COR-L47 (cell line): ENCODE measurements around the gene TPRG1L.
A peak's percentile ranks its signal among the peaks of the same experiment; 100 is the strongest.

Experiments
- DNase-seq: peaks from one replicate; lab custom pipeline; 2025; lab: John Stamatoyannopoulos, UW

The TPRG1L gene

GRCh38 chr1:3645247-3645646, 20.4 kb downstream of the TPRG1L start:
- DNase-seq, result no peak

DNA sequence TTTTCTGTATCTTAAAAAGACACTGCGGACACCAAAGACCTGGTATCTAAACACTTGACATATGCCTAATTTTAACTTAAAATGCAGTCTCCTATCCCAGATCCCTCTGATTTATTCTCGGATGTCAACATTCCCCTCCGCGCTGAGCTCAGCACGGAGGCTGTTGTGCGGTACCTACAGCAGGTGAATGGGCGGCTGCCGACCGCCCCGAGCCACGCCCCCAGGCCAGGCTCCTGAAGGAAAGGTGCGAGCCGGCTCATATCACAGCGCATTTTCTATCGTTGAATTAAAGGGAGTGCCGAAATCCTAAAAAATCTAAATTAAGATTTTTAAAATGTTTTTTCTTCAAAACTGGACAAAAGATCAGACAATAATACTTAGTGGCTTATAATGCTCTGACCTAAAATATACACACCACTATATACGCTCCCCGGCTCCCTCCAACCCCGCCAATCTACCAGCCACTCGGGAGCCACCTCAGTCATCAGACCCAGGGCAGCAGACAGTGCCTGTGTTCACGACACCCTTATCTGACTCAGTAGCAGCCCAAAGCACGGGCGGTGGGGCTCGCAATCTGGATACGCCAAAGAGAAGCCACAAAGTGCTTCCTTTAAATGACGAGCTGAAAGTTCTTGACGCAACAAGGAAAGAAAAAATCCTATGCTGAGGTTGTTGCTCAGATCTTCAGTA, 21.0 kb downstream of the TPRG1L start:
- DNase-seq, result no peak

- DNase-seq, result no peak
These were observed 21.8 kb downstream of the TPRG1L start for GRCh38 chr1:3646596-3646995.

DNA sequence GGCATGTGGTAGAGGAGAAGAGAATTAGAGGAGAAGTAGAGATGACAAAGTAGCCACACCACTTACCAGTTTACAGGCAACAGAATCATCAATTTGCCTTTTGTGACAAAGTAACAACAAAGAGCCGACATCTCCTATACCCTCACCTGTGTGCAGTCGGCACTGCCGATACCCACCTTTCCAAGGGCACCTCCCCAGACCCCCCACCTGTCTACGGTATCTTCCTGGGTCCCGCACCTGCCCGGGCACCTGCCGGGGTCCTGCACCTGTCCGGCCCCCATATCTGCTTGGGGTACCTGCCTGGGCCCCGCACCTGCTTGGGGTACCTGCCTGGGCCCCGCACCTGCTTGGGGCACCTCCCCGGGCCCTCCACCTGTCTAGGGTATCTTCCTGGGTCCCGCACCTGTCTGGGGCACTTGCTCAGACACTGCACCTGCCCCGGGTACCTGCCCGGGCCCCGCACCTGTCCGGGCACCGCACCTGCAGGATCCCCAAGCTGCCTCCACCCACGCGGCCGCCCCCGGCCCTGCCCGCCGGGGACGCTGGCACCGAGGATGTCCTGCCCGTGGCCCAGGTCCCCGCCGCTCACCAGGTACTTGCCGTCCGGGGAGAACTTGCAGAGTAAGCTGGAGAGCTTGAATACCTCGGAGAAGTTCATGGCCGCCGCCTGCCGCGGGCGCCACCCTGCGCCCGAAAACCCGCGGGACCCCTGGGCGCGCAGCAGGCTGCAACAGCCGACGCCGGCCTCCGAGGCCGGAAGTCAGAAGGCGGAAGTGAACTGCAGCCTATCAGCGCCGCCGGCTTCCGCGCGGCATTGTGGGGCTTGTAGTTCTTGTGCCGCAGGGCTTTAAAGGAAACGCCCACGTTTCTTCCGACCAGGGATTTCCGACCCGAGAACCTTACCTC, 24.8 kb downstream of the TPRG1L start, which contains the start of gene WRAP73:
TSS of gene WRAP73 (minus strand) at position 762 of the 906 bp plus-strand sequence. CDS start at position 658, 104 bp downstream.
- DNase-seq, result peak; percentile 87

DNA sequence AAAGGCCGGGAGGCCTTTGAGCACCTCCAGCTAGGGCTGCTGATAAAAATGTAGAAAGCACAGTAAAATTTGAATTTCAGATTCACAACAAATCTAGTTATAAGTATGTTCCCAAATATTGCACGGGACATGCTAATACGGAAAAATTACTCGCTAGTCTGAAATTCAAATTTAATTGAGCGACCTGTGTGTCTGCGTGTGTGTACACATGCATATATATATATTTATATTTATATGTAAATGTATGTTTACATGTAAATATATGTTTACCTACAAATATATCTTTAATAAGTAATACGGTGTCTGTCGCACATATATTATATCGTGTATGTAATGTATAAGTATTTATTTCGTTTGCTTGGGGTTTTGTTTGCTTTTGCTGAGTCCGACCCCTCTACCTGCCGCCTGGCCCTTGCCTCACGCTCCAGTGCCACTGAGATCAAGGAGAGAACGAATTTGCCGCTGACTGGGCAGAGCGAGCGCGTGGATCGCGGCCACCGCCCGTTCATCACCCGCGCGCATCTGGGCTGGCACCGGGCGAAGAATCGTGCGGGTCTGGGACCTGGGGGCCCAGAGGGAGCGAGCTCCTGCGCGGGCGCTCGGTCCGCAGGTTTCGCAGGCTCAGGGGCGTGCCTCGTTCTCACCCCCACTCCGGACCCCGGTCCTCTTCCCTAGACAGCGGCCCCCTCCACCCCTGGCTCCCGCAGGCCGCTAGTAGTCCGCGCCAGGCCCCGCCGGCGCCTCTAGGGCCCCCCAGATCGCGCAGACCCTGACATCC, 25.6 kb downstream of the TPRG1L start:
- no peak for DNase-seq

GRCh38 chr1:3651026-3651929, 26.5 kb downstream of the TPRG1L start:
- no peak for DNase-seq

- DNase-seq, result peak; percentile 62
These were observed 27.2 kb downstream of the TPRG1L start, which contains the start of gene TP73 for GRCh38 chr1:3651930-3652547. Gene TP73 (plus strand): TSS chr1:3652516. CDS start chr1:3682366, 29,850 bp downstream.

DNA sequence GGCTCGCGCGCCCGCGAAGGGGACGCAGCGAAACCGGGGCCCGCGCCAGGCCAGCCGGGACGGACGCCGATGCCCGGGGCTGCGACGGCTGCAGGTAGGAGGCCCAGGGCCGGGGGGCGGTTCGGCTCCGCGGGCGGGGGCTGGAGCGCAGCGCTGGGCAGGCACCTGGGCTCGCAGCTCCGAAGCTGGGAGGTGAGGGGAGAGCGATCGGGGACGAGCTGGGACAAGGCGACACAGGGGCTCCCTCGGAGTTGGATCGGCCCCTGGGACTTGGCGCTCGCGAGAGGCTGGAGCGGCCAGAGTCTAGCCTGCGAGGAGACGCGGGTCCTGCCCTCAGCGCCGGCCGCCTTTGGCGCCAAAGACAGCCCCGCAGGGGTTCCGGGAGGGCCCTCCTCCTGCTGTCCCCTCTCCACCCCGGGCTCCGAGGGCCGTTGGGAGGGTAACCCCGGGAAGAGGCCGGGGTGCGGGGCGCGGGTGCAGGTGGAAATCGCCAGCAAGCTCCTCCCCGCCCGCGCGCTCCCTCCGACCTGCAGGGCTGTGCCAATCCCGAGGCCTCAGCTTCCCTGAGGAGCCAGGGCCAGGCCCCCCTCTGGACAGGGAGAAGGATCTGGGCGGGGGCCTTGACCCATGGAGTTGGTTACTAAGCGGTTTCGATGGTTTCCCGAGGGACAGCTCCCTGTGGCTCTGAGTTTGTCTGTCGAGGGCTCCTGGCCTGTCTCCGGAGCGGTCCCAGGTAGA, 27.9 kb downstream of the TPRG1L start:
- peak; percentile 56 for DNase-seq

DNA sequence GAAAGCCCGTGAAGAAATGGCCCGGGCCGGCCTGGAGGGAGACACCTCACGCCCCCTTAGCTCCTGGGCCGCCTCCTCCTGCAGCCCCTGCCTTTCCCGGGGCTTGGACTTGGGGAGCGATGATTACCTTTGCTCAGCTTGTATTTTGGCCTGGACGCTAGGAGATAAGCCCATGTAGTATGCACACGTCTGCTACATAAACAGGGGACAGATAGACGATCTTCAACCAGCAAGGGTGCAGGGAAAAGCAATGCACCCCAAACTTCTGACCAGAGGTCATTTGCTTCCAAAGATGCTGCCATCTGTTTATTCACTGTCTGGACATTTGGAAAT, 28.4 kb downstream of the TPRG1L start:
- DNase-seq, result no peak

- DNase-seq, result no peak
These were observed 29.9 kb downstream of the TPRG1L start for GRCh38 chr1:3654549-3655281.

DNA sequence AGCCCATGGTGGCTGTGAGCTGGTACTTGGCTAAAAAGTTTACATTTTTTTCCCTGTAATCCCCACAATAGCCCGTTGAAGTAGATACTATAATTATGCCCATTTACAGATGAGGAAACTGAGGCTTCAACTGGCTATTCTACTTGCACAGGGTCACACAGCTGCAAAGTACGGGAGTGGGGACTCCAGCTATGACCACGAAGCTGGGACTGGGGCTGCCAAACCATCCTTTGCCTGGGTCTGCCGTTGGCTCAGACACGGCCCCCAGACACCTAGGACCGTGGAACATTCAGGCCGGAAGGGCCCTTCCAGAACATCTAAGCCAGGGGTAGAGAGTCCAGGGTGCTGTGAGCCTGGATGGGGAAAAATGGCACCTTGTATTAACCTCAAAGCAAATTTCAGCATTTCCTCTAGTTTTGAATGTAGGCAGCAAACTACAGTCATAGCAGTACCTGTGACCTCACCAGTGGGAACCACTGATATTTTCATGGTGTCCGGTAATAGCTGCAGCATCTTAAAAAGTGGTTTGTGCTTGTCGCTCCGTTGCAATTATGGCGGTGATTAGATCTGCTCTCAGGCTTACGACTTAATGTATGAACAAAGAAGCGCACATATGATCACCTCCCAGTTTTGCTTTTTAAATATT, 31.8 kb downstream of the TPRG1L start:
- no peak for DNase-seq

DNA sequence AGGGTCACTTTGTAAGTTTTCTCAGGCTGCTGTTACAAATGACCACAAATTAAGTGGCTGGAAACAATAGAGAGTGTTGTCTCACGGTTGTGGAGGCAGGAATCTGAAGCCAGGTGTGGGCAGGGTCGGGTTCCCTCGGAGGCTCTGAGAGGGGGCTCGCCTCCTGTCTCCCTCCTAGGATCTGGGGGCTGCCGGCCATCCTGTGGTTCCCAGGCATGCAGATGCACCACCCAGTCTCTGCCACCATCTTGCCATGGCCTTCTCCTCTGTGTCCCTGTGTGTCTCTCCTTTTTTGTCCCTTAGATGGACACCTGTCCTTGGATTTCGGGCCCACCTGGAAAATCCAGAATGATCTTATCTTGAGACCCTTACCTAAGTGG, 32.3 kb downstream of the TPRG1L start:
- no peak for DNase-seq

DNA sequence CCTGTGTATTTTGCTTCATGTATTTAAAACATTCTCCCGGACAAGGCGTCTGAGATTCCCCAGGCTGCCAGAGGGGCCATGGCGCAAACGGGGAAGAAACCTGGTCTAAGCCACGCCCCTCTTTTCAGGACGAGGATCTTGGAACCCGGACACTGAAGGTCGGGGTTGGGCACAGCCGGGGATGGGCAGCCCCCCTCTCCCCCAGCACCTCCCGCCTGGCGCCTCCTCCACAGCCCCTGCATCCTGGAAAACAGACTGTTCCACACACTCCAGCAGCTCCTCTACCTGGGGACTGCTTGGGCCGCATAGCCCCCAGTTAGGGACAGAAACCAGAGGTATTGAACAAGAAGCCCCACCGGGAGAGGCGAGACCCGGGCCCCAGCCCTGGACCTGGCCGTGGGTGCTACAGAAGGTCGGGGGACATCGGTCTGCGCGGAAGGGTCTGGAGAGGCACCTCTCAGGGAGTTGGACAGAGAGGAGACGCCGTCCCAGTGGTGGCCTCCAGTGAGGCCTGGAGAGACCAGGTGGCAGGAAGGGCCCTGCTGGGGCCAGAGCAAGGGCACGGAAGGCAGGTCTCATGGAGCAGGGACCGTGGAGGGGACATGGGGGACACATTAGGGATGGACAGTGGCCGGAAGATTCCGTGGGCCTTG, 32.9 kb downstream of the TPRG1L start:
- no peak for DNase-seq

DNA sequence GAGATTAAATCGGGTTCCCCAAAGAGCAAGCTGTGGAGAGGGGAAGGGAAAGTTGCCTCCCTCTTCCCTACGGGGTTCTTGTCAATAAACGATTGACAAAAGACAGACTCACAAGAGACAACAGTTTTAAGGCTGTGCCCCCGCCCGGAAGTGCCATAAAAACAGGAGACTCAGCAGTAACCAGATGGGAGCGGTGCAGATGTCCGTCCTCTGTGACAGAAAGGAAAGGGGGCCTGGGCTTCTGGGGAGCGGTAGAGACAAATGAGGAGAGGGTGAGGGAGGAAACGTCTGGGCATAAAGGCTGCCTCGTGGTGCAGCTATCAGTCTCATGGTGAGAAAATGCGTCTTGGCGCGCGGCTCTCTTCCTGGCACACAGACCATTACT, 33.4 kb downstream of the TPRG1L start:
- peak; percentile 28 for DNase-seq

- no peak for DNase-seq
These were observed 34.3 kb downstream of the TPRG1L start for GRCh38 chr1:3659093-3659492.

GRCh38 chr1:3660704-3661103, 35.9 kb downstream of the TPRG1L start:
- no peak for DNase-seq

- DNase-seq, result no peak
These were observed 36.8 kb downstream of the TPRG1L start for GRCh38 chr1:3661631-3662030.

DNA sequence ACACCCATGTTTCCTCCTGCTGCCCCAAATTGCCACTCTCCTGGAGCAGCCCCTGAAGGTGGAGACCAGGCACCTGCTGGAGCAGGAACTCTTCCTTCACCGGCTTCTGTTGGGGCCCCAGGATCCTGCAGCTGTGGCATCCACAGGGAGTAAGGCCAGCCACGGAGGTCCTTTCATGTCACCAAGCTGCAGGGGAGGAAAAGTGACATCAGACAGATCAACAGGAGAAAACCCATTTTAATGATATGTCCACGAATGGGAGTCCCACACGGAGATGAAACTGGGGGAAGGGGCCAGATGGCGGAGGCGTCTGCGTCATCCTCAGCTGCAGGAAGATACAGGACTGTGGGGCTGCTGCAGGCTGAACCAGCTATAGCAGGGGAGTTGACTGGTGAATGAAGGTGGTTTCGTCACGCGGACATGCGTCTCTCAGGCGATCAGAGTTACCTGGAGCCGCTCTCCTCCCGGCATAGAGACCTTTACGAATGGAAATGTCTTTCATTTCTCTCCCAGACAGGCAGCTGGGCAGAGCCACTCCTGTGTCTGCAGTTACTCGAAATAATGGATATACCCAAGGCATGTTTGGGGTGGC, 37.4 kb downstream of the TPRG1L start:
- no peak for DNase-seq
